GM10266 (cell line): ENCODE data around the gene ATE1.
"Not testable (repeated sequence)": the region's sequence is repeated elsewhere in the genome, so short reads cannot be mapped to it uniquely, and the experiment has no call there.

ENCODE experiments used
- DNase-seq: peaks from one replicate; pipeline ENCODE4 v3.0.0; 2012; ENCODE audit errors: extremely low spot score
- CTCF ChIP-seq: IDR thresholded peaks from 2 replicates; pipeline ENCODE4 v1.5.1; 2012; ENCODE audit warnings: mild to moderate bottlenecking, low read depth; ENCODE audit not compliant: control insufficient read depth, insufficient read depth; ENCODE audit errors: missing control alignments

ATE1 gene

GRCh38 chr10:121832647-121833046, 95.2 kb downstream of the ATE1 start:
- DNase-seq: no peak
- no peak for TF ChIP-seq CTCF

GRCh38 chr10:121831777-121832176, 96.1 kb downstream of the ATE1 start:
- DNase-seq: no peak
- no peak for TF ChIP-seq CTCF

- no peak for TF ChIP-seq CTCF
- no peak for DNase-seq
Measured at GRCh38 chr10:121831237-121831636, 96.6 kb downstream of the ATE1 start.

GRCh38 chr10:121830101-121830500, 97.7 kb downstream of the ATE1 start:
- no peak for TF ChIP-seq CTCF
- DNase-seq: no peak

GRCh38 chr10:121828045-121828444, 99.8 kb downstream of the ATE1 start:
- no peak for TF ChIP-seq CTCF
- DNase-seq: no peak

GRCh38 chr10:121826773-121827172, 101.1 kb downstream of the ATE1 start:
- not testable (repeated sequence) for DNase-seq

GRCh38 chr10:121823993-121824463, 103.8 kb downstream of the ATE1 start:
- peak; percentile 51 for TF ChIP-seq CTCF
- peak; percentile 55 for DNase-seq

- no peak for DNase-seq
- TF ChIP-seq CTCF: no peak
Measured at GRCh38 chr10:121822724-121823123, 105.1 kb downstream of the ATE1 start.
